ENCODE measurements around the gene ANTXRL.
"Not testable (repeated sequence)": the region's sequence is repeated elsewhere in the genome, so short reads cannot be mapped to it uniquely, and the experiment has no call there.

The ANTXRL gene

GRCh38 chr10:46254467-46254866 is 32.3 kb upstream of the ANTXRL start:
- no peak for DNase-seq (ENCODE audit: low spot score)

- not testable (repeated sequence) for DNase-seq (ENCODE audit: low spot score)
Observed at GRCh38 chr10:46255210-46255609, 31.6 kb upstream of the ANTXRL start.

- peak; percentile 51 for DNase-seq (ENCODE audit: low spot score)
Observed at GRCh38 chr10:46255801-46256747, 30.7 kb upstream of the ANTXRL start.

GRCh38 chr10:46257099-46257498 is 29.7 kb upstream of the ANTXRL start:
- no peak for DNase-seq (ENCODE audit: low spot score)

GRCh38 chr10:46262906-46263560 is 23.8 kb upstream of the ANTXRL start:
- DNase-seq (ENCODE audit: low spot score), result not testable (repeated sequence)

GRCh38 chr10:46263831-46264268 is 22.9 kb upstream of the ANTXRL start:
- DNase-seq (ENCODE audit: low spot score), result no peak

- DNase-seq (ENCODE audit: low spot score), result no peak
Observed at GRCh38 chr10:46264336-46264735, 22.5 kb upstream of the ANTXRL start.

- no peak for DNase-seq (ENCODE audit: low spot score)
Observed at GRCh38 chr10:46264737-46265368, 21.9 kb upstream of the ANTXRL start.

GRCh38 chr10:46265566-46266305 is 21.1 kb upstream of the ANTXRL start:
- not testable (repeated sequence) for DNase-seq (ENCODE audit: low spot score)

GRCh38 chr10:46266306-46266985 is 20.4 kb upstream of the ANTXRL start:
- DNase-seq (ENCODE audit: low spot score), result no peak

GRCh38 chr10:46267132-46267985 is 19.4 kb upstream of the ANTXRL start:
- no peak for DNase-seq (ENCODE audit: low spot score)

- no peak for DNase-seq (ENCODE audit: low spot score)
Observed at GRCh38 chr10:46268076-46268881, 18.5 kb upstream of the ANTXRL start.

GRCh38 chr10:46269554-46270053 is 17.2 kb upstream of the ANTXRL start:
- not testable (repeated sequence) for DNase-seq (ENCODE audit: low spot score)

GRCh38 chr10:46270086-46270811 is 16.5 kb upstream of the ANTXRL start:
- no peak for DNase-seq (ENCODE audit: low spot score)

GRCh38 chr10:46270963-46271530 is 15.8 kb upstream of the ANTXRL start:
- not testable (repeated sequence) for DNase-seq (ENCODE audit: low spot score)

GRCh38 chr10:46271795-46272499 is 14.8 kb upstream of the ANTXRL start:
- DNase-seq (ENCODE audit: low spot score), result not testable (repeated sequence)

- DNase-seq (ENCODE audit: low spot score), result no peak
Observed at GRCh38 chr10:46272863-46273415, 13.9 kb upstream of the ANTXRL start.

Measured in D341Med (cell line).